NCI-H345 treated with DMSO at 0.1 percent for 48 hours (cell line): ENCODE results near the gene LY6G6F.

Experiments
- DNase-seq: peaks from one replicate; lab custom pipeline; 2025; ENCODE audit not compliant: unreplicated experiment; lab: John Stamatoyannopoulos, UW

The LY6G6F gene

DNA sequence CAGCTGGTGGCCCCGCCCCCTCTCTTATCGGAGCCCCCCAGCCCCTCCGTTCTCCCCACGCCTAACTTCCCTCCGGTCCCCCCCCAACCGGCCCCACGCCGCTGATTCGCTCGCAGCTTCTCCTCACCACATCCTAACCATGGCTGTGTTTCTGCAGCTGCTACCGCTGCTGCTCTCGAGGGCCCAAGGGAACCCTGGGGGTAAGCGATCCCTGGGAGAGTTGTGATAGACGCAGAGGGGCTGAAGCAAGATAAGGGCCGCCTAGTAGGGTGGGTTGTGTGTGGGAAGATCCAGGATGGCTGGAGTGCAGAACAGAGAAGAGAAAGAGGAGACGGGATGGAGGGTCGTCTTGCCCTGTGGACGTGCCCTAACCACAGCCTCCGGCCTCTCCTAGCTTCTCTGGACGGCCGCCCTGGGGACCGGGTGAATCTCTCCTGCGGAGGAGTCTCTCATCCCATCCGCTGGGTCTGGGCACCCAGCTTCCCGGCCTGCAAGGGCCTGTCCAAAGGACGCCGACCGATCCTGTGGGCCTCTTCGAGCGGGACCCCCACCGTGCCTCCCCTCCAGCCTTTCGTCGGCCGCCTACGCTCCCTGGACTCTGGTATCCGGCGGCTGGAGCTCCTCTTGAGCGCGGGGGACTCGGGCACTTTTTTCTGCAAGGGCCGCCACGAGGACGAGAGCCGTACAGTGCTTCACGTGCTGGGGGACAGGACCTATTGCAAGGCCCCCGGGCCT lies 16.7 kb downstream of the LY6G6F start, which contains the start of gene MPIG6B:
TSS of gene MPIG6B (plus strand) at position 129 of the 735 bp plus-strand sequence. CDS start at position 140, 11 bp downstream.
- DNase-seq, result no peak

GRCh38 chr6:31723980-31724691 lies 17.5 kb downstream of the LY6G6F start:
- no peak for DNase-seq

- DNase-seq, result no peak
Measured at GRCh38 chr6:31725502-31726350, 19.1 kb downstream of the LY6G6F start.

GRCh38 chr6:31727034-31727716 lies 20.5 kb downstream of the LY6G6F start:
- DNase-seq, result no peak

GRCh38 chr6:31727717-31728671 lies 21.3 kb downstream of the LY6G6F start:
- DNase-seq, result no peak

DNA sequence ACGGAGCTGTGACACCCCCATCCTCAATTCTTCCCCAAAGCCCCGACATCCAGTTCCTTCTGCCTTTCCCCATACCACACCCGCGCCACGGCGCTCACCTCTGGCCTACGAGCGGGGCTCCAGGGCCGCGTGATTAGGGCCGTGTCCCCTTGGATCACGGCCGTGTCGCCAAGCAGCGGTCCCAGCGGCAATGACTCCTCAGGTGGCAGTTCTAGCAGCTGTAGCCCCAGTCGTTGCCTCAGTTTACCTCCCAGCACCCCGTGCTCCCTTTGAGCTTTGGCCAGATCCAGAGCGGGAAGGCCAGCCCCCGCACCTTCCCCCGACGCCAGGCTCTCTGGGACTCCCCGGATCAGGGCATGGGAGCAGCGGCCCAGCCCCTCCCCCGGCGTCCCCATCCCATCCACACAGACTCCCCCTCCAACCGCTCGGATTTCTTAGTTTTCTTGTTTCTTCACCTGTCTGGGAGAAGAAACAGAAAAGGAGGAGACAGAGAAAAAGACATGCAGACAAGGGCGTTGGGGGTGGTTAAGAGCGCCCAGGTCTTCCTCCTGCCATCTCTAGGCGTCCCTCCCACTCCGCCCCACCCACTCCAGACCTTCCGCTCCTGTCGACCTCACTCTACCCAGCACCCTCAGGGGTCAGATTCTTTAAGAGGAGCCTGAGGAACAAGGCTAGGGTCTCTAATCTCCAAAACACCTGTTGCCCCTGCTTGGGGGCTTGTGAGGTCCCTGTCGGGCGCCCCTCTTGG lies 22.3 kb downstream of the LY6G6F start, which contains the start of gene DDAH2:
TSS of gene DDAH2 (minus strand) at position 533 of the 748 bp plus-strand sequence. CDS start at position 395, 138 bp downstream.
- DNase-seq, result no peak

GRCh38 chr6:31729515-31729978 lies 22.9 kb downstream of the LY6G6F start:
- peak; percentile 68 for DNase-seq

GRCh38 chr6:31729979-31730630 lies 23.4 kb downstream of the LY6G6F start:
- peak; percentile 41 for DNase-seq

- DNase-seq, result no peak
Measured at GRCh38 chr6:31730631-31731086, 24.0 kb downstream of the LY6G6F start.

DNA sequence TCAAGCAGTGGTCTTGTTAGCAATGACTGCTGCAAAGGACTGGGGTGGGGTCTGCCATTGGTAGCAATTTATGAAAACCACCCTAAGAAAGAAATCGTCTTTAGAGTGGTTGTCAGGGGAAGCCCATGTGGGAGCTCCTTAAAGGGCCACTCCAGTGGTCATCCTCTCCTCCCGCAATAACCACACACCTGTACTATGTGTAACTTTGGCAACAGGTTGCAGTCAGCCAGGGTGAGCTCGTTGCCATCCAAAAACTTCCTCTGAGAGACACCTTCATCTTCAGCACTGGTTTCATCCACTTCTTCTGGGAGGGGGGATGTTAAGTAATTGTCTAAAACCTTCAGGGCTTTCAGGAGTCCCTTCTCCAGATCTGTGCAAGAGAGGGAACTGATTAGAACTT lies 25.4 kb downstream of the LY6G6F start:
- no peak for DNase-seq

DNA sequence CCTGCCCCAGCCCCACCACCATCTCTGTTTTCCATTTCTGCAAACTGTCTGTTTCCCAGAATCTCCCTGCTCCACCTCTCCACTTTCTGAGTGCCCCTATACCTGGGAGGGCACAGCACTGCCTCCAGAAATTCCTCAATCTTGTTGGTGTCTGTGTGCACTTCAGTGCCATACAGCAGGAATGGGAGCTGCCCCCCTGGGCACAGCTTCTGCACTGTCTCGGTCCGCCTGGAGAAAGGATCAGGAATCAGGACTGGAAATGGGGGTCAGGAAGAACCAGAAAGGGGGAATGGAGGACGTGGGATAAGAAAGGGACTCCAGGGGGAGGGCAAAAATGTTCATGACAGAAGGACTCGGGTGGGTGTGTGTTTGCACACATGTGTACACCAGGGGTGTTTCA lies 27.1 kb downstream of the LY6G6F start:
- DNase-seq, result no peak

DNA sequence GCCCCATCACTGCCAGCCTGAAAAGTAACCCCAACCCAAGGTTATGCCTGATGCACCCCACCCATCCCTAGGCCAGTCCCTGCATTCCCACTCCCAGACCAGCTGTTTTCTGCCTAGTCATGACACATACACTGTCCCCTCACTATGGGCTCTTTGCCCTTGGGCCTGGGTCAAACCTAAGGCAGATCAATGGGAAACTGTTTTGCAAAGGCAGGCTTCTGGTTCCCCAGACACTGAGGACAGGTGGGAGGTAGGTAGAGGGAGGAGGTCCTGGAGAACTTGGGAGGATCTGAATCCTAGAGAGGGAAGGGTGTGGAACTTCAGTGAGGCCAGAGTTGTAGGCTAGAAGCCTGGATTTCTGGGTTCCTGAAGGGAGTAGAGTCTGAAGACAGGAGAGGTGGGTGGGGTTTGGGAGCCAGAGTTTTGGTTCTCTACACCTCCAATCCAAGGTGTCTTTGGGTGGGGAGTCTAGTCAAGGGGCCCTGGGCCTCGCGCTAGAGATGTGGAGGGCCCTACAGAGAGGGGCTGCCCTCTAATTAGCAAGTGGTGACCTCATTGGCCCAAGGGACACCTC lies 27.7 kb downstream of the LY6G6F start:
- no peak for DNase-seq

- DNase-seq, result no peak
Measured at GRCh38 chr6:31734821-31735406, 28.2 kb downstream of the LY6G6F start.

DNA sequence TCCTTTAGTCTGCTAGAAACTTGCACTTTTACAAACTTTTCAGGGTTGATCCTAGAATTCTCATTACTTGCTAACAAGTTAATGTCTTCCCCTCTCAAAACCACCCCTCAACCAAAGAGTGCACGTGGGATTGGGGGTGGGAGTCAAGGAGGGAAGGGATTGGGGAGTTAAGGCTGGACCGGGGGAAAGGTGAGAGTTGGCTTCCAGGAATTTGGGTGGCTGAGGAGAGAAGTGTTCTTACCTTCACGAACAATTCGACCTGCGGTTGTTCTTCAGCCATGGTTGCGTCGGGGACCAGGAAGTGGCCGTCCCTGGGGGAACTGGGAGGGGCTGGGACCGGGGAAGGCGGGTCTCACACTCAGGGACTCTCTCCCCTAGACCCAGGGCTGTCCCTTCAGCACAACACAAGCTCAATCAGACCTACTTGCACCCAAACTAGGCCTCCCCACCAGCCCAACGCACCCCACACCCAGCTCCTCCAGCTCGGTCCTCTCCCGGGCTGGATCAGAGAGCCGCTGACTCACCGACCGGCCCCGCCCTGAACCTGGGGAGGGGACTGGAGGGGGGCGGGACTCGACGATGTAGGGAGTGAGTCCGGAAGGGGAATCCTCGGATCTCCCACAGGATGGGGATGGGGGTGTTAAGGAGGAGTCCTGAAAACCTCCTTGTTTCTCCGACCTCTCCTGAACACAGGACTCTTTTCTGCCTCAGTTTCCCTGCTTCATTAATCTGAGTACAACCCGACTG lies 29.5 kb downstream of the LY6G6F start, which contains the start of gene CLIC1:
TSS of gene CLIC1 (minus strand) at position 510 of the 747 bp plus-strand sequence. CDS start at position 280, 230 bp downstream.
- DNase-seq, result peak; percentile 59

GRCh38 chr6:31736768-31737314 lies 30.2 kb downstream of the LY6G6F start:
- DNase-seq, result no peak

GRCh38 chr6:31737315-31737990 lies 30.8 kb downstream of the LY6G6F start:
- DNase-seq, result peak; percentile 58
